ENCODE results near the gene DACH1.

- TF ChIP-seq, protein P1, sequence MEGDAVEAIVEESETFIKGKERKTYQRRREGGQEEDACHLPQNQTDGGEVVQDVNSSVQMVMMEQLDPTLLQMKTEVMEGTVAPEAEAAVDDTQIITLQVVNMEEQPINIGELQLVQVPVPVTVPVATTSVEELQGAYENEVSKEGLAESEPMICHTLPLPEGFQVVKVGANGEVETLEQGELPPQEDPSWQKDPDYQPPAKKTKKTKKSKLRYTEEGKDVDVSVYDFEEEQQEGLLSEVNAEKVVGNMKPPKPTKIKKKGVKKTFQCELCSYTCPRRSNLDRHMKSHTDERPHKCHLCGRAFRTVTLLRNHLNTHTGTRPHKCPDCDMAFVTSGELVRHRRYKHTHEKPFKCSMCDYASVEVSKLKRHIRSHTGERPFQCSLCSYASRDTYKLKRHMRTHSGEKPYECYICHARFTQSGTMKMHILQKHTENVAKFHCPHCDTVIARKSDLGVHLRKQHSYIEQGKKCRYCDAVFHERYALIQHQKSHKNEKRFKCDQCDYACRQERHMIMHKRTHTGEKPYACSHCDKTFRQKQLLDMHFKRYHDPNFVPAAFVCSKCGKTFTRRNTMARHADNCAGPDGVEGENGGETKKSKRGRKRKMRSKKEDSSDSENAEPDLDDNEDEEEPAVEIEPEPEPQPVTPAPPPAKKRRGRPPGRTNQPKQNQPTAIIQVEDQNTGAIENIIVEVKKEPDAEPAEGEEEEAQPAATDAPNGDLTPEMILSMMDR (IDR thresholded peaks at IDR 0.05) = no peak
- no peak for TF ChIP-seq POLR2A (IDR thresholded peaks at IDR 0.05)
Observed at GRCh38 chr13:71396149-71396548, 470.9 kb downstream of the DACH1 start.
